AG04450 (cell line): ENCODE results near the gene LPIN1. TPM values are rescaled to one million over a fixed set of nuclear protein-coding genes. Genes with fewer than 3 reads are reported as not detected.

ENCODE experiments used
- CTCF ChIA-PET: fragments of 300-600, 350-600 bp; formaldehyde crosslinking; extraction: SDS; loops from one replicate; lab custom pipeline; 2022; ENCODE audit warnings: antibody characterized with exemption, inconsistent platforms; lab: Charles Lee
- POLR2A ChIA-PET: fragments of 350-600 bp; formaldehyde crosslinking; extraction: SDS; loops from one replicate; lab custom pipeline; 2021; ENCODE audit warnings: antibody characterized with exemption, inconsistent platforms; lab: Yijun Ruan, JAX
- DNase-seq: peaks from one replicate; pipeline ENCODE4 v3.0.0-alpha.2; 2011; ENCODE audit warnings: low read depth, low spot score
- H3K27ac ChIP-seq: one replicate; pipeline ENCODE4 v1.5.1; 2012; ENCODE audit warnings: low read depth, low read length, control low read depth
- H3K27me3 ChIP-seq: one replicate; pipeline ENCODE4 v1.6.0; 2012; ENCODE audit warnings: low read length; ENCODE audit not compliant: control insufficient read depth, insufficient read depth
- H3K4me3 ChIP-seq: 2 replicates; pipeline ENCODE4 v1.5.1; 2011; ENCODE audit warnings: mild to moderate bottlenecking, low read depth, low read length, control low read depth
- H3K9me3 ChIP-seq: 2 replicates; pipeline ENCODE4 v1.5.1; 2012; ENCODE audit warnings: low read length; ENCODE audit not compliant: control insufficient read depth, insufficient read depth
- CTCF ChIP-seq: IDR thresholded peaks from 2 replicates; pipeline ENCODE4 v1.5.1; 2011; ENCODE audit warnings: low read depth, low read length, control low read depth, inconsistent platforms
- polyA plus RNA-seq: library from polyadenylated mRNA; depleted of rRNA; stranded (reverse); fragments of >200 nt; gene quantifications from 2 replicates; pipeline ENCODE4 v1.2.3, GENCODE V29; 2011

Gene LPIN1
- polyA plus RNA-seq, 1 experiment: 40.5 TPM

- H3K27me3 ChIP-seq: no peaks in the 10 kb centered on the region
- H3K9me3 ChIP-seq: no peaks in the 10 kb centered on the region
- CTCF ChIA-PET: interaction anchor here (1.0 to 1.4 kb wide), 3 partner anchors 8 to 34 kb away, joined by 4 to 7 read pairs (median 5); no protein-coding TSS in a partner anchor
- no peak overlapping the region for H3K4me3 ChIP-seq
- TF ChIP-seq CTCF: no peak
- no peak overlapping the region for H3K27ac ChIP-seq
- DNase-seq: no peak
- POLR2A ChIA-PET: no interaction called here
These were observed 25.7 kb downstream of the LPIN1 start for GRCh38 chr2:11771971-11772615.

GRCh38 chr2:11773111-11773510 is 26.7 kb downstream of the LPIN1 start:
- DNase-seq: no peak
- H3K4me3 ChIP-seq: no peak overlapping the region
- H3K27ac ChIP-seq: no peak overlapping the region
- no peaks in the 10 kb centered on the region for H3K9me3 ChIP-seq
- H3K27me3 ChIP-seq: no peaks in the 10 kb centered on the region
- POLR2A ChIA-PET: interaction anchor here (0.9 kb wide), 1 partner anchor 29 kb away, joined by 3 read pairs; no protein-coding TSS in a partner anchor
- CTCF ChIA-PET: interaction anchor here (0.7 to 2.7 kb wide), 4 partner anchors 11 to 277 kb away, joined by 3 to 19 read pairs (median 6); no protein-coding TSS in a partner anchor
- TF ChIP-seq CTCF: no peak

DNA sequence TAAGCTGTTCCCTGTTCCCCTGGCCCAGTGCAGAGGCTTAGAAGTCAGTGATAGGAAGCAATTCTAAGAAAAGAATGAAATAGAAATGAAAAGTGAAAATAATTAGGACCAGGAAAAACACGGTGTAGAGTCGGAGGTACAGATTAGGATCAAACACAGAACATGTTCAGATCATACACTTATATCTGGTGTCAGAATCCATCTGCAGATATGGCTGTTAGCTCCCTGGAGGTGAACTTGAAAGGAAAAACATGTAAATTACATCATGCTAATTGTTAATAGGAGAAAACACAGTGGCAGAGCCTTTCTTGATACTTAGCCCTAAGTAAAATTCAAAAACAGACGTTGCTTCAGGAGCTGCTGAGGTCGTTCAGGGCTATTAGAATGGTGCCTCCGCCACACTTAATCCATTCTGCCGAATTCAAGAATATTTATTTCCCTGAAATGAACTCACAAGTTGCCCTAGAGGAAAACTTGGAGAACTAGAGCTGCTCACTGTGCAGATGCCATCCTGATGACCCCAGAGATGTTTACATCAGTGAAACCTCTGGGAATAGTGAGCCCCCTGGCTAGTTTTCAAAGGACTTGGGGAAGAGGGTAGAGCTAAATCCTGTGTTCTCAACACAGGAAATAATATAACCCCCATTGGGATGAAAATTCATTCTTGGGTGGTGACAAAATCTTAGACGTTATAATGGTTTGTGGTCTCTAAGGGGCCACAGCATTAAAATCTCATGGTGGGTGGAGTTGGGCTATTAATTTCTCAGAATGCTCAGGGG is 27.5 kb downstream of the LPIN1 start:
- no peaks in the 10 kb centered on the region for H3K27me3 ChIP-seq
- POLR2A ChIA-PET: interaction anchor here (0.9 kb wide), 1 partner anchor 30 kb away, joined by 3 read pairs; no protein-coding TSS in a partner anchor
- H3K9me3 ChIP-seq: no peaks in the 10 kb centered on the region
- CTCF ChIA-PET: interaction anchor here (1.1 to 2.7 kb wide), 6 partner anchors 11 to 86 kb away, joined by 3 to 19 read pairs (median 4); no protein-coding TSS in a partner anchor
- DNase-seq: no peak
- TF ChIP-seq CTCF: no peak
- H3K4me3 ChIP-seq: no peak overlapping the region
- H3K27ac ChIP-seq: no peak overlapping the region

GRCh38 chr2:11774600-11774999 is 28.2 kb downstream of the LPIN1 start:
- no peak for TF ChIP-seq CTCF
- no peaks in the 10 kb centered on the region for H3K27me3 ChIP-seq
- no peak overlapping the region for H3K4me3 ChIP-seq
- ChIA-PET POLR2A (no interaction called here), CTCF (interaction anchor here (0.5 to 2.7 kb wide), 7 partner anchors 10 to 431 kb away, joined by 3 to 19 read pairs (median 5); no protein-coding TSS in a partner anchor)
- no peaks in the 10 kb centered on the region for H3K9me3 ChIP-seq
- DNase-seq: no peak
- no peak overlapping the region for H3K27ac ChIP-seq

DNA sequence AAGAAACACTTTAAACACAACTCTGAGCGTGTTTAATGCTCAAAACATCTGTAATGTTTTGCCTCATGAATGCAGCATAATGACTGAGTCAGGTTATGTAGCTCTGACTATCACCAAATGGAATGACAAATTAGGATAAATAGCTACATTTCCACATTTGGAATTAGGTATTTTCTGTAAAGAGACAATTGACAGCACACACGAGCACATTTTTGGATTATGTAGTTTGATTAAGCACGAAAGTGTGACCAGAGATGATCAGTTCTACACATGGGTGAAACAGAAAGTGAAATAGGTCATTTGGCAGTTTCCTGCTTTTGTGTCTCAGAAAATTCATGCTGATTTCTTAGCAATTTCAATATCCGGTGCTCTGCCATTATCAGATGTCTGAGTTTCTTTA is 29.0 kb downstream of the LPIN1 start:
- ChIA-PET POLR2A (no interaction called here), CTCF (interaction anchor here (1.1 to 2.7 kb wide), 5 partner anchors 9 to 87 kb away, joined by 3 to 19 read pairs (median 8); no protein-coding TSS in a partner anchor)
- H3K27me3 ChIP-seq: no peaks in the 10 kb centered on the region
- no peak for DNase-seq
- H3K4me3 ChIP-seq: no peak overlapping the region
- no peaks in the 10 kb centered on the region for H3K9me3 ChIP-seq
- no peak for TF ChIP-seq CTCF
- H3K27ac ChIP-seq: no peak overlapping the region
